ENCODE data around the gene DRAP1. TPM values are rescaled to one million over a fixed set of nuclear protein-coding genes. Genes with fewer than 3 reads are reported as not detected.

Gene DRAP1
- total RNA-seq, 1 donor from 2014 or later, result 64.7 TPM

DNA sequence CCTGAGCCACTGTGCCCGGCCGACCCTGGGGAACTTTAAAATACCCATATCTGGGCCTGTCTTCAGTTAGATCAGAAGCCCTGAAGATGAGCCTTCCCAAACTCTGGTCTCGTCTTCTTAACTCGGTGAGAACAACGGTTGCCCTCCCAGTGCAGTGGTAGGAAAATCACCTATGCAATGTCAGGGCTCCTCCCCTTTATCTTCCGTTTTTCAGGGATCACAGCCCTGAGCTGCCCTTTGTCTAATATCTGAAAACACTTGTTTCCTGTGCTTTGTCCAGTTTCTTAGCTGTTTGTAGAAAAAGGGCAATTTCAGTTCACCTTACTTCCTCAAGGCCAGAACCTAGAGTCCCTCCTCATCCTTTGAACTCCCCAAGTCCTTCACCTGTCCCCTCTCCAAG lies 9.4 kb downstream of the DRAP1 start:
- Mint-ChIP-seq H3K36me3 (ENCODE audit: low read depth) (peaks cover 3% of the 10 kb centered on the region), H3K9me3 (no peaks in the 10 kb centered on the region), H3K4me3 (peak overlapping the region; percentile 79), H3K27me3 (no peaks in the 10 kb centered on the region), H3K4me1 (peaks cover 22% of the 10 kb centered on the region), H3K27ac (peak overlapping the region; percentile 93)
- ATAC-seq (ENCODE audit: low read depth) (no peak), DNase-seq (no peak)
- POLR2A ChIA-PET, result interaction anchor here (0.5 to 3.0 kb wide), 9 partner anchors 10 to 74 kb away, joined by 3 to 17 read pairs (median 8); partner anchors contain the start of genes BANF1, CCDC85B, CFL1 and FOSL1
- CTCF ChIA-PET, result interaction anchor here (1.1 kb wide), 1 partner anchor 38 kb away, joined by 4 read pairs; the partner anchor contains the start of gene CCDC85B
- intact Hi-C loops (cut with micrococcal nuclease), result loop anchor here (1.0 to 2.0 kb wide), 2 partner anchors 9 to 32 kb away; partner anchors contain the start of genes C11orf68, DRAP1 and SART1
- TF ChIP-seq, protein P1, sequence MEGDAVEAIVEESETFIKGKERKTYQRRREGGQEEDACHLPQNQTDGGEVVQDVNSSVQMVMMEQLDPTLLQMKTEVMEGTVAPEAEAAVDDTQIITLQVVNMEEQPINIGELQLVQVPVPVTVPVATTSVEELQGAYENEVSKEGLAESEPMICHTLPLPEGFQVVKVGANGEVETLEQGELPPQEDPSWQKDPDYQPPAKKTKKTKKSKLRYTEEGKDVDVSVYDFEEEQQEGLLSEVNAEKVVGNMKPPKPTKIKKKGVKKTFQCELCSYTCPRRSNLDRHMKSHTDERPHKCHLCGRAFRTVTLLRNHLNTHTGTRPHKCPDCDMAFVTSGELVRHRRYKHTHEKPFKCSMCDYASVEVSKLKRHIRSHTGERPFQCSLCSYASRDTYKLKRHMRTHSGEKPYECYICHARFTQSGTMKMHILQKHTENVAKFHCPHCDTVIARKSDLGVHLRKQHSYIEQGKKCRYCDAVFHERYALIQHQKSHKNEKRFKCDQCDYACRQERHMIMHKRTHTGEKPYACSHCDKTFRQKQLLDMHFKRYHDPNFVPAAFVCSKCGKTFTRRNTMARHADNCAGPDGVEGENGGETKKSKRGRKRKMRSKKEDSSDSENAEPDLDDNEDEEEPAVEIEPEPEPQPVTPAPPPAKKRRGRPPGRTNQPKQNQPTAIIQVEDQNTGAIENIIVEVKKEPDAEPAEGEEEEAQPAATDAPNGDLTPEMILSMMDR (IDR thresholded peaks at IDR 0.05), result no peak

DNA sequence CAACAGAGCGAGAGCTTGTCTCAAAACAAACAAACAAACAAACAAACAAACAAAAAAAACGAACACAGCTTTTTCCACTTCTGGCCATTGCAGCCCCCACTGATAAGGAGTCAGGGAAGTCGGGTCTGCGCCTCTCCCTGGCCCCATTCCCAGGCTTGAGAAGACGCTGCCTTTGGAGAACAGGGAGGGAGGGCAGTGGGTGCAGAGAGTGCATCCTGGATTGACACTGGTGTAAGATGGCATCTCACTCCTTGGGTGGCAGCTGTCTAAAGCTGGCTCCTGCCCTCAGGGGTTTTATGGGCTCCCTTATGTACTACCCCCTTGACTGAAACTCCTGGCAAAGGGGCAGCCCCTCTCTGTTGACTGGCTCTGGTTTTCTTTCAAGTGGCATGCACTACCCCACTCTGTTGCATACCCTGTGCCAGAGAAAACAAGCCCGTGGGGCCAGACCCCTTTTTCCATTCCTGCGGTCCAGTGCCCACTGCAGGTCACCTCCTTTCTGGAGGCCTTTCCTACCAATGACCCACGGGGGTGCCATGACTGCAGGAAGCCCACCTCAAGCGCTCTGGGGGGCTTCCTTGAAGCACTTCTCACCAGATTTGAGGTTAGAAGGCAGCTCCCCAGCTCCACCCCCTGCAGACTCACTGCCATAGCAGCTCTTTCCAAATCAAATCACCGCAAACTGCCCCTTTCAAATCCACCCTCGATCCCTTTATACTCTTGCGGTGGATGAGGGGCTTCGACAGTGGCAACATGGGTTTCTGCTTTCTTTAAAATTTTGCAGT lies 12.7 kb downstream of the DRAP1 start:
- H3K36me3 Mint-ChIP-seq (ENCODE audit: low read depth), result no peaks in the 10 kb centered on the region
- POLR2A ChIA-PET, result no interaction called here
- H3K4me3 Mint-ChIP-seq, result no peak overlapping the region
- H3K4me1 Mint-ChIP-seq, result peaks cover 20% of the 10 kb centered on the region
- TF ChIP-seq, protein P1 (IDR thresholded peaks at IDR 0.05), result no peak
- H3K27ac Mint-ChIP-seq, result peak overlapping the region; percentile 35
- no peak for ATAC-seq (ENCODE audit: low read depth)
- no peaks in the 10 kb centered on the region for H3K9me3 Mint-ChIP-seq
- intact Hi-C loops (cut with micrococcal nuclease), result no loop called here
- H3K27me3 Mint-ChIP-seq, result no peaks in the 10 kb centered on the region
- CTCF ChIA-PET, result interaction anchor here (1.5 to 2.3 kb wide), 2 partner anchors 43 to 47 kb away, joined by 4 to 9 read pairs; partner anchors contain the start of gene FIBP
- no peak for DNase-seq

DNA sequence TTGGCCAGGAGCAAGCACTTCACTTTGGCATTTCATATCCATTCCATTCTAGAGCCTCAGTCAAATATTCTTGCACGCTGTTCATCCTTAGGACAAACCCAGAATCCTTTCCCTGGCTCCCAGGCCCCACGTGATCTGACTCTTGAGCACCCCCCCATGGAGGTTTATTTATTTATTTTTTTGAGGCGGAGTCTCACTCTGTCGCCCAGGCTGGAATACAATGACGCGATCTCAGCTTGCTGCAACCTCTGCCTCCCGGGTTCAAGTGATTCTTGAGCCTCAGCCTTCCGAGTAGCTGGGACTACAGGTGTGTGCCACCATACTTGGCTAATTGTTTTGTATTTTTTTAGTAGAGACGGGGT lies 13.3 kb downstream of the DRAP1 start:
- peaks cover 14% of the 10 kb centered on the region for H3K4me1 Mint-ChIP-seq
- TF ChIP-seq, protein P1 (IDR thresholded peaks at IDR 0.05), result no peak
- intact Hi-C loops (cut with micrococcal nuclease), result no loop called here
- DNase-seq (no peak), ATAC-seq (ENCODE audit: low read depth) (no peak)
- H3K36me3 Mint-ChIP-seq (ENCODE audit: low read depth), result no peaks in the 10 kb centered on the region
- peaks cover 3% of the 10 kb centered on the region for H3K27me3 Mint-ChIP-seq
- no peak overlapping the region for H3K4me3 Mint-ChIP-seq
- POLR2A ChIA-PET, result no interaction called here
- no peak overlapping the region for H3K27ac Mint-ChIP-seq
- no peaks in the 10 kb centered on the region for H3K9me3 Mint-ChIP-seq
- CTCF ChIA-PET, result interaction anchor here (1.5 to 2.3 kb wide), 2 partner anchors 44 to 48 kb away, joined by 4 to 9 read pairs; partner anchors contain the start of gene FIBP

GRCh38 chr11:65934014-65934413 lies 14.8 kb downstream of the DRAP1 start:
- peaks cover 2% of the 10 kb centered on the region for H3K4me1 Mint-ChIP-seq
- no peaks in the 10 kb centered on the region for H3K36me3 Mint-ChIP-seq (ENCODE audit: low read depth)
- H3K4me3 Mint-ChIP-seq, result no peak overlapping the region
- ChIA-PET CTCF (no interaction called here), POLR2A (interaction anchor here (0.6 kb wide), 1 partner anchor 36 kb away, joined by 8 read pairs; no protein-coding TSS in a partner anchor)
- TF ChIP-seq, protein P1 (IDR thresholded peaks at IDR 0.05), result no peak
- H3K9me3 Mint-ChIP-seq, result no peaks in the 10 kb centered on the region
- H3K27ac Mint-ChIP-seq, result no peak overlapping the region
- intact Hi-C loops (cut with micrococcal nuclease), result no loop called here
- ATAC-seq (ENCODE audit: low read depth) (no peak), DNase-seq (no peak)
- H3K27me3 Mint-ChIP-seq, result peaks cover 3% of the 10 kb centered on the region

DNA sequence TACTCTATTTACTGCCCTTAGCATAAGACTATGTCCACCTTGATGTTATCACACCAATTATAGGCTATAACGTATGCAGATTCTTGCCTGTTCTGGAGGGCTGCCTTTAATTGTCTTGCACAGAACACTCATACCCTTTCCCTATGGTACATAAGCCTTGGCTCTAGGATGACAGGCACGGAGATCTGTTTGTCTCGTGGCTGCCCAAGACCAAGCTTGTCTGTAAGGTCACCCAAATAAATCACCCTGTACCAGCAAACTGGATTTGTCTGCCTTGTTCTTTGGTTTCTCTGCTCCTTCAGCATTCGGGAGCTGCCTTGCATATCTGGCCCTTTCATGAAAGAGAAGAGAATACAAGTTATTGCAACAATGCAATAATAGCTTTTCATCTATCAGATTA lies 18.5 kb downstream of the DRAP1 start:
- POLR2A ChIA-PET, result no interaction called here
- ATAC-seq (ENCODE audit: low read depth), result no peak

More for the DNA sequence above, 18.5 kb downstream of the DRAP1 start:
- CTCF ChIA-PET, result interaction anchor here (1.0 kb wide), 1 partner anchor 53 kb away, joined by 4 read pairs; no protein-coding TSS in a partner anchor
- H3K4me3 Mint-ChIP-seq, result no peak overlapping the region
- H3K36me3 Mint-ChIP-seq (ENCODE audit: low read depth), result no peaks in the 10 kb centered on the region
- H3K27me3 Mint-ChIP-seq, result peaks cover 3% of the 10 kb centered on the region
- DNase-seq, result no peak
- H3K9me3 Mint-ChIP-seq, result no peaks in the 10 kb centered on the region
- intact Hi-C loops (cut with micrococcal nuclease), result no loop called here
- peaks cover 15% of the 10 kb centered on the region for H3K4me1 Mint-ChIP-seq
- no peak overlapping the region for H3K27ac Mint-ChIP-seq
- TF ChIP-seq, protein P1 (IDR thresholded peaks at IDR 0.05), result no peak

Measured in activated B cell treated with CpG ODN at 0.5 μM for 24 hours (primary cell).